Lower leg skin (tissue), 3 donors: ENCODE measurements around the gene EP400.

Source experiments
- CTCF ChIP-seq, 3 donors: fragments of 450-650 bp; IDR thresholded peaks; one replicate each; pipeline ENCODE4 v1.5.1; 2016; ENCODE audit warnings: antibody characterized with exemption in 3 of 3, mild to moderate bottlenecking in 3 of 3, moderate library complexity in 2 of 3
- POLR2A ChIP-seq, 2 donors: fragments of 450-650 bp; IDR thresholded peaks; one replicate each; pipeline ENCODE4 v1.6.1; 2016 to 2017; ENCODE audit warnings: antibody characterized with exemption in 2 of 2, mild to moderate bottlenecking in 1 of 2, moderate library complexity in 1 of 2

- no peak for TF ChIP-seq CTCF (IDR thresholded peaks at IDR 0.05)
- no peak for TF ChIP-seq POLR2A (IDR thresholded peaks at IDR 0.05)
Observed at GRCh38 chr12:131920902-131921840, 28.6 kb upstream of the EP400 start.
